Loucy (cell line): Measurements from ENCODE around the gene BPIFB4.

Experiments
- EZH2phosphoT487 ChIP-seq: fragments of 200-600 bp; IDR thresholded peaks from 2 replicates; pipeline ENCODE4 v1.6.1; 2018; ENCODE audit warnings: antibody characterized with exemption, mild to moderate bottlenecking, moderate library complexity, borderline replicate concordance
- TF ChIP-seq, protein P1 (sequence below): fragments of 200-600 bp; sonication (generic); conservative IDR thresholded peaks from 2 replicates; pipeline ENCODE4 v1.5.1; 2014; ENCODE audit warnings: mild to moderate bottlenecking, antibody characterized with exemption, low read length

GRCh38 chr20:33124261-33124660, 44.8 kb downstream of the BPIFB4 start:
- TF ChIP-seq, protein P1, sequence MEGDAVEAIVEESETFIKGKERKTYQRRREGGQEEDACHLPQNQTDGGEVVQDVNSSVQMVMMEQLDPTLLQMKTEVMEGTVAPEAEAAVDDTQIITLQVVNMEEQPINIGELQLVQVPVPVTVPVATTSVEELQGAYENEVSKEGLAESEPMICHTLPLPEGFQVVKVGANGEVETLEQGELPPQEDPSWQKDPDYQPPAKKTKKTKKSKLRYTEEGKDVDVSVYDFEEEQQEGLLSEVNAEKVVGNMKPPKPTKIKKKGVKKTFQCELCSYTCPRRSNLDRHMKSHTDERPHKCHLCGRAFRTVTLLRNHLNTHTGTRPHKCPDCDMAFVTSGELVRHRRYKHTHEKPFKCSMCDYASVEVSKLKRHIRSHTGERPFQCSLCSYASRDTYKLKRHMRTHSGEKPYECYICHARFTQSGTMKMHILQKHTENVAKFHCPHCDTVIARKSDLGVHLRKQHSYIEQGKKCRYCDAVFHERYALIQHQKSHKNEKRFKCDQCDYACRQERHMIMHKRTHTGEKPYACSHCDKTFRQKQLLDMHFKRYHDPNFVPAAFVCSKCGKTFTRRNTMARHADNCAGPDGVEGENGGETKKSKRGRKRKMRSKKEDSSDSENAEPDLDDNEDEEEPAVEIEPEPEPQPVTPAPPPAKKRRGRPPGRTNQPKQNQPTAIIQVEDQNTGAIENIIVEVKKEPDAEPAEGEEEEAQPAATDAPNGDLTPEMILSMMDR = no peak
- no peak for TF ChIP-seq EZH2phosphoT487
